Stimulated activated CD4-positive, alpha-beta T cell treated with anti-CD3 and anti-CD28 coated beads, Interleukin-15, amount 100 ng/mL, for 48 hours (primary cell): ENCODE data around the gene TWF1.
"Not testable (repeated sequence)": the region's sequence is repeated elsewhere in the genome, so short reads cannot be mapped to it uniquely, and the experiment has no call there.

Source experiments
- DNase-seq, 2 donors: peaks; one replicate each; pipeline ENCODE4 v3.0.0-alpha.2; 2020; ENCODE audit warnings: low read depth in 2 of 2

Gene TWF1

GRCh38 chr12:43805149-43805859 lies 813 bp downstream of the TWF1 start:
- no peak for DNase-seq

GRCh38 chr12:43797561-43798217 lies 8.4 kb downstream of the TWF1 start:
- no peak for DNase-seq

- no peak for DNase-seq
These were observed 10.3 kb downstream of the TWF1 start for GRCh38 chr12:43795716-43796280.

GRCh38 chr12:43789941-43790340 lies 16.2 kb downstream of the TWF1 start:
- no peak for DNase-seq

GRCh38 chr12:43786899-43787693 lies 19.0 kb downstream of the TWF1 start:
- no peak for DNase-seq

- no peak for DNase-seq
These were observed 29.6 kb downstream of the TWF1 start for GRCh38 chr12:43776498-43776897.

- no peak for DNase-seq
These were observed 39.8 kb downstream of the TWF1 start for GRCh38 chr12:43766291-43766690.

GRCh38 chr12:43764528-43764927 lies 41.6 kb downstream of the TWF1 start:
- no peak for DNase-seq

- DNase-seq = no peak
These were observed 42.3 kb downstream of the TWF1 start for GRCh38 chr12:43763769-43764168.

GRCh38 chr12:43762596-43762995 lies 43.5 kb downstream of the TWF1 start:
- DNase-seq = no peak

GRCh38 chr12:43761500-43761899 lies 44.6 kb downstream of the TWF1 start:
- no peak for DNase-seq

GRCh38 chr12:43760396-43760795 lies 45.7 kb downstream of the TWF1 start:
- no peak for DNase-seq

- DNase-seq = peak; percentile 88 to 91
These were observed 47.2 kb downstream of the TWF1 start, which contains the start of the genes IRAK4 and PUS7L for GRCh38 chr12:43758728-43759563. Gene IRAK4, plus strand, starts transcription at chr12:43758951. Its CDS starts 9,161 bp downstream, at chr12:43768112. Gene PUS7L, minus strand, starts transcription at chr12:43758790. Its CDS starts 3,545 bp downstream, at chr12:43755245.

- no peak for DNase-seq
These were observed 47.8 kb downstream of the TWF1 start for GRCh38 chr12:43758247-43758727.

- DNase-seq = no peak
These were observed 52.1 kb downstream of the TWF1 start for GRCh38 chr12:43754015-43754414.

GRCh38 chr12:43751360-43751759 lies 54.8 kb downstream of the TWF1 start:
- DNase-seq = not testable (repeated sequence)

GRCh38 chr12:43750814-43751213 lies 55.3 kb downstream of the TWF1 start:
- DNase-seq = no peak

- DNase-seq = no peak
These were observed 57.1 kb downstream of the TWF1 start for GRCh38 chr12:43749016-43749415.

GRCh38 chr12:43744826-43745225 lies 61.3 kb downstream of the TWF1 start:
- no peak for DNase-seq
